Transverse colon (tissue), 4 donors: ENCODE results near the gene GRHPR. TPM values are rescaled to one million over a fixed set of nuclear protein-coding genes. Genes with fewer than 3 reads are reported as not detected.

Experiments
- DNase-seq: peaks from one replicate; pipeline ENCODE4 v3.0.0-alpha.2; 2019
- H3K27ac ChIP-seq, 4 donors: fragments of 200-600 bp; sonication (generic); 2 replicates each; pipeline ENCODE4 v1.5.1; 2016 to 2018; ENCODE audit warnings: inconsistent platforms in 4 of 4
- H3K27me3 ChIP-seq: fragments of 200-600 bp; sonication (generic); 2 replicates; pipeline ENCODE4 v1.5.1; 2017; ENCODE audit warnings: inconsistent platforms
- H3K36me3 ChIP-seq, 4 donors: fragments of 200-600 bp; sonication (generic); 2 replicates each; pipeline ENCODE4 v1.5.1; 2017 to 2019; ENCODE audit warnings: inconsistent platforms in 4 of 4
- H3K4me1 ChIP-seq, 4 donors: fragments of 200-600 bp; sonication (generic); 2 replicates each; pipeline ENCODE4 v1.5.1; 2017 to 2020; ENCODE audit warnings: inconsistent platforms in 4 of 4
- H3K4me3 ChIP-seq, 4 donors: fragments of 200-600 bp; sonication (generic); 1 replicate in 1 of 4; 2 replicates in 3 of 4; pipeline versions ENCODE4 v1.5.1 to v1.6.1; 2017 to 2019; ENCODE audit warnings: inconsistent platforms in 4 of 4
- H3K9me3 ChIP-seq, 2 donors: fragments of 200-600 bp; sonication (generic); 2 replicates each; pipeline ENCODE4 v1.5.1; 2017 to 2019; ENCODE audit warnings: inconsistent platforms in 2 of 2
- CTCF ChIP-seq, 5 experiments: fragments of 200-600 bp in 3 of 5; fragments of 450-650 bp in 2 of 5; sonication (generic) in 3 of 5; IDR thresholded peaks; 1 replicate in 2 of 5; 2 replicates in 3 of 5; pipeline ENCODE4 v1.5.1; 2016 to 2017; ENCODE audit warnings: antibody characterized with exemption in 5 of 5, inconsistent platforms in 3 of 5, mild to moderate bottlenecking in 2 of 5, moderate library complexity in 1 of 5
- EP300 ChIP-seq: sonication (generic); formaldehyde crosslinking; IDR thresholded peaks from one replicate; pipeline ENCODE4 v1.6.1; 2017; ENCODE audit warnings: antibody characterized with exemption, low read depth
- POLR2A ChIP-seq: fragments of 450-650 bp; IDR thresholded peaks from one replicate; pipeline ENCODE4 v1.6.1; 2016; ENCODE audit warnings: antibody characterized with exemption, mild to moderate bottlenecking, moderate library complexity
- POLR2AphosphoS5 ChIP-seq, 3 donors: sonication (generic); formaldehyde crosslinking; IDR thresholded peaks; one replicate each; pipeline ENCODE4 v1.6.1; 2016; ENCODE audit warnings: antibody characterized with exemption in 3 of 3
- WGBS, 2 donors: methylation state at CpG; one replicate each; pipeline ENCODE4 v1.1.5; 2018; ENCODE audit warnings: low coverage in 1 of 2; 5-methylcytosine and 5-hydroxymethylcytosine counted together
- in situ Hi-C, 4 donors: fragments of 200-750 bp; cut with MboI; loops; one replicate each; pipeline versions ENCODE4 v1.15.0 to v1.15.1; 2017; ENCODE audit warnings: low sequenced_read_pairs in 3 of 4, low pct_ligation_motif_present in 1 of 4, low pct_unique_long_range_greater_than_20kb in 1 of 4
- intact Hi-C: fragments of 100-400 bp; cut with DNase I; formaldehyde crosslinking; loops from one replicate; pipeline ENCODE4 v1.15.1; 2023; ENCODE audit warnings: low total_unique reads
- total RNA-seq, 4 donors: library from RNA; depleted of rRNA; stranded (reverse); fragments of >200 nt; gene quantifications; one replicate each; pipeline ENCODE4 v1.1.0, GENCODE V29; 2016

GRHPR gene
- total RNA-seq, 4 donors from 2014 or later: 48.6 to 131 (median 104) TPM

GRCh38 chr9:37480759-37481158, 58.3 kb downstream of the GRHPR start:
- Histone ChIP-seq H3K9me3 (no peaks in the 10 kb centered on the region), H3K27me3 (no peaks in the 10 kb centered on the region), H3K27ac (no peak overlapping the region), H3K36me3 (no peaks in the 10 kb centered on the region), H3K4me1 (peaks cover 0 to 5% (median 2%) of the 10 kb centered on the region in 4 donors), H3K4me3 (no peak overlapping the region)
- intact Hi-C loops (no loop called here), in situ Hi-C loops (loop anchor here in 2 of 4 donors (10.0 to 25.0 kb wide), 2 partner anchors 114 to 432 kb away; partner anchors contain the start of genes TOMM5 (in 2 of the 2) and SLC25A51 (in 1 of the 2))
- TF ChIP-seq EP300: no peak
- TF ChIP-seq CTCF (IDR thresholded peaks at IDR 0.05): no peak
- TF ChIP-seq POLR2AphosphoS5 (IDR thresholded peaks at IDR 0.05): no peak
- no peak for TF ChIP-seq POLR2A
- 83 to 87% methylated on average over 2 to 3 of the region's 3 CpGs for WGBS, 2 donors
- DNase-seq: no peak

GRCh38 chr9:37485389-37486255, 63.1 kb downstream of the GRHPR start, which contains the start of gene POLR1E:
POLR1E (plus strand) TSS chr9:37485948; CDS start chr9:37486048, 100 bp downstream.
- in situ Hi-C loops: loop anchor here in 2 of 4 donors (10.0 to 25.0 kb wide), 2 partner anchors 109 to 427 kb away; partner anchors contain the start of genes TOMM5 (in 2 of the 2) and SLC25A51 (in 1 of the 2)
- no peaks in the 10 kb centered on the region for H3K9me3 ChIP-seq
- TF ChIP-seq POLR2A: peak; percentile 76
- peak; percentile 85 to 89 (median 86) for TF ChIP-seq POLR2AphosphoS5 (IDR thresholded peaks at IDR 0.05)
- TF ChIP-seq EP300: no peak
- H3K36me3 ChIP-seq: peaks cover 0 to 9% (median 0%) of the 10 kb centered on the region in 4 donors
- peaks cover 16 to 23% (median 19%) of the 10 kb centered on the region in 4 donors for H3K4me1 ChIP-seq
- 6% methylated on average over 53 of the region's 56 CpGs; no CpG with 5 or more reads in 1 of the 2 donors for WGBS, 2 donors
- intact Hi-C loops: no loop called here
- H3K4me3 ChIP-seq: peak within 1 kb of the TSS; percentile 57 to 90 (median 63)
- no peaks in the 10 kb centered on the region for H3K27me3 ChIP-seq
- H3K27ac ChIP-seq: peak within 1 kb of the TSS; percentile 82 to 88 (median 86)
- DNase-seq: peak; percentile 97

- intact Hi-C loops: no loop called here
- H3K9me3 ChIP-seq: no peaks in the 10 kb centered on the region
- TF ChIP-seq CTCF (IDR thresholded peaks at IDR 0.05) (no peak), POLR2AphosphoS5 (IDR thresholded peaks at IDR 0.05) (no peak), EP300 (no peak), POLR2A (no peak)
- in situ Hi-C loops: loop anchor here in 2 of 4 donors (10.0 to 25.0 kb wide), 2 partner anchors 109 to 426 kb away; partner anchors contain the start of genes TOMM5 (in 2 of the 2) and SLC25A51 (in 1 of the 2)
- no peaks in the 10 kb centered on the region for H3K27me3 ChIP-seq
- WGBS, 2 donors: 0 to 2% methylated on average over 1 to 7 of the region's 7 CpGs
- H3K4me1 ChIP-seq: peaks cover 16 to 23% (median 19%) of the 10 kb centered on the region in 4 donors
- H3K27ac ChIP-seq: peak overlapping the region; percentile 82 to 88 (median 86)
- H3K36me3 ChIP-seq: peaks cover 0 to 16% (median 0%) of the 10 kb centered on the region in 4 donors
- DNase-seq: no peak
- peak overlapping the region; percentile 57 to 90 (median 63) for H3K4me3 ChIP-seq
These were observed 63.7 kb downstream of the GRHPR start for GRCh38 chr9:37486256-37486615.

Other genes with a start within 250 kb of the GRHPR start
- gene ZBTB5, start 42.8 kb downstream of the GRHPR start, total RNA-seq: 10 to 100 TPM in 3 of 4 donors, 1 to 10 TPM in 1; 3.2 to 14.6 (median 12.8) TPM
- gene POLR1E, start 63.3 kb downstream of the GRHPR start, total RNA-seq: 10 to 100 TPM in 2 of 4 donors, 1 to 10 TPM in 2; 4.0 to 15.7 (median 9.0) TPM
- gene FBXO10, start 153.7 kb downstream of the GRHPR start, total RNA-seq: 10 to 100 TPM in 1 of 4 donors, 1 to 10 TPM in 3; 4.2 to 16.5 (median 6.8) TPM
- gene TOMM5, start 169.9 kb downstream of the GRHPR start, total RNA-seq: 10 to 100 TPM; 14.3 to 70.3 (median 63.1) TPM
- gene FRMPD1, start 228.3 kb downstream of the GRHPR start, total RNA-seq: 1 to 10 TPM in 1 of 4 donors, under 1 TPM in 2, not detected in 1; 0.27 to 4.6 (median 0.64) TPM